ENCODE measurements around the gene KDM4C. TPM values are rescaled to one million over a fixed set of nuclear protein-coding genes. Genes with fewer than 3 reads are reported as not detected.

Gene KDM4C
- total and polyA plus RNA-seq, 2 of the 13 experiments (the other 11 are each of a cell fraction or from before 2014, with no cell fraction given) = 19.4 to 23.6 TPM

DNA sequence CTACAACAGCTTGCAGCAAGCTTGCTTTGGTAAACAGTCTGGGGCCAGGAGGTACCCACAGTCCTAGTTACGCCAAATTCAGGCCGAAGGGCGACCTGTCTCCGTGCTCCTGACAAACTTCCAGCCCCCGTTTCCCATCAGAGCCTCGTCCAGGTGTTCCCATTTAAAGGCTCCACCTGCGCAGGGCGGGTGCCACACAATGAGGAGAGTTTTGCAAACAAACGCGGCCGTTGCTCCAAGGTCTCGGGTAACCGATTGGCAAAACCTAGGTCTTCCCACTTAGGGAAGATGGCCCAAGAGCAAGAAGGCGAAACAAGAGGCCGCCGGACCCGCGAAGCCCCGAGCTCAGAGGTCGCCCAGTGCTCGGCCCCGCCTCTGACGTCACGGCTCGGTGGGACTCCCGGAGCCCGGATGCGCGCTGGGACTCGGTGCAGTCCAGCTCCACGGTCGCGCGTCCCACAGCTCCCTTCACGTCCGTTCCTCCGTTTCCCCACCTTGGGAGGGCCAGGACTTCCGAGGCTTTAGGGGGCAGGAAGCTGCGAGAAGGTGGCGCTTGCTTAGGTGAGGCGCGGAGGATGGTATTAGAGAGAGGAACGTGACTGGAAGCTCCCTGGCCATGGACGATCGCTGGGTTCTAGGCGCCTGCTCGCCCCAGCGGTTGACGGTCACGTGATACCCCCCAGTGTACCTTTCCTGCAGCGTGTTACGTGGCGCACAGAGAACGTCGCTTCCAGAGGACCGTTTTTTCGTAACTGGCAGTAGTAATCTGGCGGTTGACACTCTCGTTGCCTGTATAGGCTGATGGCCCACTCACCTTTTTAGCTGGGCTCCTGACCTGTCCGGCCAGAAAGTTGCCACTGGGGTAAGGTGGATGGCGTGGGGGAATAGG lies 41.8 kb upstream of the KDM4C start (continued):
- peak; percentile 71 for TF ChIP-seq HNF4G (IDR thresholded peaks at IDR 0.05; ENCODE audit: borderline replicate concordance, low read depth, low read length)
- no peak; the same call in none of the 2 replicates for TF ChIP-seq HNF4G (CRISPR knock-in tag; IDR thresholded peaks at IDR 0.05; ENCODE audit: borderline replicate concordance, low read depth)
- peak; percentile 87 for TF ChIP-seq THAP9 (CRISPR knock-in tag; IDR thresholded peaks at IDR 0.05; ENCODE audit: borderline replicate concordance)
- TF ChIP-seq, protein P1, sequence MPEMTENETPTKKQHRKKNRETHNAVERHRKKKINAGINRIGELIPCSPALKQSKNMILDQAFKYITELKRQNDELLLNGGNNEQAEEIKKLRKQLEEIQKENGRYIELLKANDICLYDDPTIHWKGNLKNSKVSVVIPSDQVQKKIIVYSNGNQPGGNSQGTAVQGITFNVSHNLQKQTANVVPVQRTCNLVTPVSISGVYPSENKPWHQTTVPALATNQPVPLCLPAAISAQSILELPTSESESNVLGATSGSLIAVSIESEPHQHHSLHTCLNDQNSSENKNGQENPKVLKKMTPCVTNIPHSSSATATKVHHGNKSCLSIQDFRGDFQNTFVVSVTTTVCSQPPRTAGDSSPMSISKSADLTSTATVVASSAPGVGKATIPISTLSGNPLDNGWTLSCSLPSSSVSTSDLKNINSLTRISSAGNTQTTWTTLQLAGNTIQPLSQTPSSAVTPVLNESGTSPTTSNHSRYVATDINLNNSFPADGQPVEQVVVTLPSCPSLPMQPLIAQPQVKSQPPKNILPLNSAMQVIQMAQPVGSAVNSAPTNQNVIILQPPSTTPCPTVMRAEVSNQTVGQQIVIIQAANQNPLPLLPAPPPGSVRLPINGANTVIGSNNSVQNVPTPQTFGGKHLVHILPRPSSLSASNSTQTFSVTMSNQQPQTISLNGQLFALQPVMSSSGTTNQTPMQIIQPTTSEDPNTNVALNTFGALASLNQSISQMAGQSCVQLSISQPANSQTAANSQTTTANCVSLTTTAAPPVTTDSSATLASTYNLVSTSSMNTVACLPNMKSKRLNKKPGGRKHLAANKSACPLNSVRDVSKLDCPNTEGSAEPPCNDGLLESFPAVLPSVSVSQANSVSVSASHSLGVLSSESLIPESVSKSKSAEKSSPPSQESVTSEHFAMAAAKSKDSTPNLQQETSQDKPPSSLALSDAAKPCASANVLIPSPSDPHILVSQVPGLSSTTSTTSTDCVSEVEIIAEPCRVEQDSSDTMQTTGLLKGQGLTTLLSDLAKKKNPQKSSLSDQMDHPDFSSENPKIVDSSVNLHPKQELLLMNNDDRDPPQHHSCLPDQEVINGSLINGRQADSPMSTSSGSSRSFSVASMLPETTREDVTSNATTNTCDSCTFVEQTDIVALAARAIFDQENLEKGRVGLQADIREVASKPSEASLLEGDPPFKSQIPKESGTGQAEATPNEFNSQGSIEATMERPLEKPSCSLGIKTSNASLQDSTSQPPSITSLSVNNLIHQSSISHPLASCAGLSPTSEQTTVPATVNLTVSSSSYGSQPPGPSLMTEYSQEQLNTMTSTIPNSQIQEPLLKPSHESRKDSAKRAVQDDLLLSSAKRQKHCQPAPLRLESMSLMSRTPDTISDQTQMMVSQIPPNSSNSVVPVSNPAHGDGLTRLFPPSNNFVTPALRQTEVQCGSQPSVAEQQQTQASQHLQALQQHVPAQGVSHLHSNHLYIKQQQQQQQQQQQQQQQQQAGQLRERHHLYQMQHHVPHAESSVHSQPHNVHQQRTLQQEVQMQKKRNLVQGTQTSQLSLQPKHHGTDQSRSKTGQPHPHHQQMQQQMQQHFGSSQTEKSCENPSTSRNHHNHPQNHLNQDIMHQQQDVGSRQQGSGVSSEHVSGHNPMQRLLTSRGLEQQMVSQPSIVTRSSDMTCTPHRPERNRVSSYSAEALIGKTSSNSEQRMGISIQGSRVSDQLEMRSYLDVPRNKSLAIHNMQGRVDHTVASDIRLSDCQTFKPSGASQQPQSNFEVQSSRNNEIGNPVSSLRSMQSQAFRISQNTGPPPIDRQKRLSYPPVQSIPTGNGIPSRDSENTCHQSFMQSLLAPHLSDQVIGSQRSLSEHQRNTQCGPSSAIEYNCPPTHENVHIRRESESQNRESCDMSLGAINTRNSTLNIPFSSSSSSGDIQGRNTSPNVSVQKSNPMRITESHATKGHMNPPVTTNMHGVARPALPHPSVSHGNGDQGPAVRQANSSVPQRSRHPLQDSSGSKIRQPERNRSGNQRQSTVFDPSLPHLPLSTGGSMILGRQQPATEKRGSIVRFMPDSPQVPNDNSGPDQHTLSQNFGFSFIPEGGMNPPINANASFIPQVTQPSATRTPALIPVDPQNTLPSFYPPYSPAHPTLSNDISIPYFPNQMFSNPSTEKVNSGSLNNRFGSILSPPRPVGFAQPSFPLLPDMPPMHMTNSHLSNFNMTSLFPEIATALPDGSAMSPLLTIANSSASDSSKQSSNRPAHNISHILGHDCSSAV (CRISPR knock-in tag; IDR thresholded peaks at IDR 0.05; ENCODE audit: borderline replicate concordance) = 0 out of 2 replicates have a peak, but pooled peaks have one; percentile 53
- TF ChIP-seq MXI1 (IDR thresholded peaks at IDR 0.05; ENCODE audit: borderline replicate concordance, low read depth, low read length) = peak; percentile 46; the same call in 1 of the 3 replicates
- TF ChIP-seq, protein P2, sequence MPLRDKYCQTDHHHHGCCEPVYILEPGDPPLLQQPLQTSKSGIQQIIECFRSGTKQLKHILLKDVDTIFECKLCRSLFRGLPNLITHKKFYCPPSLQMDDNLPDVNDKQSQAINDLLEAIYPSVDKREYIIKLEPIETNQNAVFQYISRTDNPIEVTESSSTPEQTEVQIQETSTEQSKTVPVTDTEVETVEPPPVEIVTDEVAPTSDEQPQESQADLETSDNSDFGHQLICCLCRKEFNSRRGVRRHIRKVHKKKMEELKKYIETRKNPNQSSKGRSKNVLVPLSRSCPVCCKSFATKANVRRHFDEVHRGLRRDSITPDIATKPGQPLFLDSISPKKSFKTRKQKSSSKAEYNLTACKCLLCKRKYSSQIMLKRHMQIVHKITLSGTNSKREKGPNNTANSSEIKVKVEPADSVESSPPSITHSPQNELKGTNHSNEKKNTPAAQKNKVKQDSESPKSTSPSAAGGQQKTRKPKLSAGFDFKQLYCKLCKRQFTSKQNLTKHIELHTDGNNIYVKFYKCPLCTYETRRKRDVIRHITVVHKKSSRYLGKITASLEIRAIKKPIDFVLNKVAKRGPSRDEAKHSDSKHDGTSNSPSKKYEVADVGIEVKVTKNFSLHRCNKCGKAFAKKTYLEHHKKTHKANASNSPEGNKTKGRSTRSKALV (CRISPR knock-in tag; IDR thresholded peaks at IDR 0.05) = no peak
- TF ChIP-seq MED1 (CRISPR knock-in tag; IDR thresholded peaks at IDR 0.05) = 0 out of 2 replicates have a peak, but pooled peaks have one; percentile 64
- TF ChIP-seq, protein P3, sequence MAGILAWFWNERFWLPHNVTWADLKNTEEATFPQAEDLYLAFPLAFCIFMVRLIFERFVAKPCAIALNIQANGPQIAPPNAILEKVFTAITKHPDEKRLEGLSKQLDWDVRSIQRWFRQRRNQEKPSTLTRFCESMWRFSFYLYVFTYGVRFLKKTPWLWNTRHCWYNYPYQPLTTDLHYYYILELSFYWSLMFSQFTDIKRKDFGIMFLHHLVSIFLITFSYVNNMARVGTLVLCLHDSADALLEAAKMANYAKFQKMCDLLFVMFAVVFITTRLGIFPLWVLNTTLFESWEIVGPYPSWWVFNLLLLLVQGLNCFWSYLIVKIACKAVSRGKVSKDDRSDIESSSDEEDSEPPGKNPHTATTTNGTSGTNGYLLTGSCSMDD (CRISPR knock-in tag; IDR thresholded peaks at IDR 0.05) = 0 out of 2 replicates have a peak, but pooled peaks have one; percentile 58
- peak; percentile 64 for TF ChIP-seq ZFX (CRISPR knock-in tag; IDR thresholded peaks at IDR 0.05; ENCODE audit: low read depth)
- peak; percentile 70; the same call in 1 of the 2 replicates for TF ChIP-seq ZNF160 (CRISPR knock-in tag; IDR thresholded peaks at IDR 0.05)
